ENCODE data around the gene ACBD4.

- TF ChIP-seq CTCF (IDR thresholded peaks at IDR 0.05 in 4 of 5, conservative IDR thresholded peaks at IDR 0.05 in 1 of 5), result peak; percentile 88 to 94 (median 91)
- no peak for TF ChIP-seq POLR2A (IDR thresholded peaks at IDR 0.05)
These were observed 36.4 kb upstream of the ACBD4 start for GRCh38 chr17:45098869-45099616.

Measured in gastrocnemius medialis (tissue), 4 donors.